Endodermal cell (in vitro differentiated cells): ENCODE results near the gene LTBP1. TPM values are rescaled to one million over a fixed set of nuclear protein-coding genes. Genes with fewer than 3 reads are reported as not detected.

Source experiments
- DNase-seq: peaks from one replicate; pipeline ENCODE4 v3.0.0-alpha.2; 2017
- H3K27ac ChIP-seq: 2 replicates; pipeline ENCODE4 v1.5.1; 2013; ENCODE audit warnings: mild to moderate bottlenecking, low read depth, low read length, moderate library complexity
- H3K27me3 ChIP-seq: 2 replicates; pipeline ENCODE4 v1.6.1; 2013; ENCODE audit warnings: mild to moderate bottlenecking, low read length, moderate library complexity; ENCODE audit not compliant: insufficient read depth, control insufficient read depth, poor library complexity, severe bottlenecking
- H3K36me3 ChIP-seq: 2 replicates; pipeline ENCODE4 v1.7.0; 2013; ENCODE audit warnings: mild to moderate bottlenecking, low read length, moderate library complexity; ENCODE audit not compliant: control insufficient read depth, insufficient read depth
- H3K4me1 ChIP-seq: one replicate; pipeline ENCODE4 v1.7.0; 2013; ENCODE audit warnings: low read length; ENCODE audit not compliant: control insufficient read depth, insufficient read depth
- H3K4me3 ChIP-seq: 2 replicates; pipeline ENCODE4 v1.5.1; 2013; ENCODE audit warnings: mild to moderate bottlenecking, low read length, moderate library complexity
- H3K9ac ChIP-seq: 2 replicates; pipeline ENCODE4 v1.6.1; 2013; ENCODE audit warnings: mild to moderate bottlenecking, low read length, moderate library complexity; ENCODE audit not compliant: poor library complexity, severe bottlenecking; ENCODE audit errors: extremely low read depth
- H3K9me3 ChIP-seq: 2 replicates; pipeline ENCODE4 v1.6.1; 2013; ENCODE audit warnings: mild to moderate bottlenecking, low read length, moderate library complexity; ENCODE audit not compliant: control insufficient read depth
- H3K27ac Mint-ChIP-seq: 2 replicates; pipeline ENCODE4 v1.8.0; 2020; ENCODE audit warnings: mixed read lengths
- H3K27me3 Mint-ChIP-seq: 2 replicates; pipeline ENCODE4 v1.8.0; 2021; ENCODE audit warnings: mild to moderate bottlenecking, mixed read lengths; ENCODE audit not compliant: insufficient read depth
- H3K36me3 Mint-ChIP-seq: 2 replicates; pipeline ENCODE4 v1.8.0; 2020; ENCODE audit warnings: low read depth, mixed read lengths
- H3K4me1 Mint-ChIP-seq: 2 replicates; pipeline ENCODE4 v1.8.0; 2020; ENCODE audit warnings: mixed read lengths
- H3K4me3 Mint-ChIP-seq: 2 replicates; pipeline ENCODE4 v1.8.0; 2020; ENCODE audit warnings: mild to moderate bottlenecking, moderate library complexity, mixed read lengths
- H3K9me3 Mint-ChIP-seq: 2 replicates; pipeline ENCODE4 v1.8.0; 2020; ENCODE audit warnings: mild to moderate bottlenecking, mixed read lengths
- WGBS, 2 experiments: methylation state at CpG; one replicate each; pipeline versions ENCODE4 v1.1.5 to v1.1.7; 2013; ENCODE audit warnings: missing lambda C conversion rate in 2 of 2, mixed read lengths in 1 of 2; ENCODE audit not compliant: insufficient coverage in 1 of 2, insufficient read length in 1 of 2; 5-methylcytosine and 5-hydroxymethylcytosine counted together
- total RNA-seq, 2 donors: library from RNA; stranded (reverse); fragmentation: NEBNext Ultra II Directional in 1 of 2; extraction: Animal tissue kit (Norgen Biotek cat#: 25700) in 1 of 2; gene quantifications; 2 replicates in 1 of 2; 3 replicates in 1 of 2; pipeline ENCODE4 v1.2.1, GENCODE V29; 2021
- TF ChIP-seq, protein P1 (sequence below): fragments of 200-600 bp; sonication (generic); conservative IDR thresholded peaks from 2 replicates; pipeline ENCODE4 v1.5.0; 2021; ENCODE audit warnings: antibody characterized with exemption, mild to moderate bottlenecking

The LTBP1 gene
- total RNA-seq, 2 donors from 2014 or later: 43.2 to 43.4 TPM

DNA sequence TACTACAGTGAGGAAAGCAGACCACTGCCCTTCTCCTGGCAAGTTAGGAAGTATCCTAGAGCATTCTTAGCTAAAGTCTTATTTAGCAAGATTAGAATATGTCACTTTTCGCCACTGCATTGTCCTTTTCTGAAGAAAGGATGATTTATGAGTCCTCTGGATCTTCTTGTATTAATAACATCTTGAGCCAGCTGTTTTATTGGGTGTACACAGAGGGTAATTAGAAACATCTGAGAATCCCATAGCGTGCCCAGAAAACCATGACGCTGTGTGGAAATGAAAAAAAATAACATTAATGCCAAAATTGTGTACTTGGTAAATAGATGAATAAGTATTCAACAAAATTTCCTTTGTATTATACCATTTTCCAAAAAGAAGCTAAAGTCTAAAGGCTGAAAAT lies 198.7 kb downstream of the LTBP1 start:
- Histone ChIP-seq H3K9me3 (no peaks in the 10 kb centered on the region), H3K9ac (no peak overlapping the region), H3K36me3 (no peaks in the 10 kb centered on the region), H3K27ac (no peak overlapping the region), H3K4me3 (no peak overlapping the region), H3K4me1 (no peaks in the 10 kb centered on the region), H3K27me3 (no peaks in the 10 kb centered on the region)
- H3K36me3 Mint-ChIP-seq: no peaks in the 10 kb centered on the region
- H3K9me3 Mint-ChIP-seq: no peaks in the 10 kb centered on the region
- WGBS, 2 experiments: 100% methylated on average over 2 of the region's 3 CpGs; no CpG with 5 or more reads in 1 of the 2 experiments
- H3K4me3 Mint-ChIP-seq: no peak overlapping the region
- no peaks in the 10 kb centered on the region for H3K27me3 Mint-ChIP-seq
- TF ChIP-seq, protein P1, sequence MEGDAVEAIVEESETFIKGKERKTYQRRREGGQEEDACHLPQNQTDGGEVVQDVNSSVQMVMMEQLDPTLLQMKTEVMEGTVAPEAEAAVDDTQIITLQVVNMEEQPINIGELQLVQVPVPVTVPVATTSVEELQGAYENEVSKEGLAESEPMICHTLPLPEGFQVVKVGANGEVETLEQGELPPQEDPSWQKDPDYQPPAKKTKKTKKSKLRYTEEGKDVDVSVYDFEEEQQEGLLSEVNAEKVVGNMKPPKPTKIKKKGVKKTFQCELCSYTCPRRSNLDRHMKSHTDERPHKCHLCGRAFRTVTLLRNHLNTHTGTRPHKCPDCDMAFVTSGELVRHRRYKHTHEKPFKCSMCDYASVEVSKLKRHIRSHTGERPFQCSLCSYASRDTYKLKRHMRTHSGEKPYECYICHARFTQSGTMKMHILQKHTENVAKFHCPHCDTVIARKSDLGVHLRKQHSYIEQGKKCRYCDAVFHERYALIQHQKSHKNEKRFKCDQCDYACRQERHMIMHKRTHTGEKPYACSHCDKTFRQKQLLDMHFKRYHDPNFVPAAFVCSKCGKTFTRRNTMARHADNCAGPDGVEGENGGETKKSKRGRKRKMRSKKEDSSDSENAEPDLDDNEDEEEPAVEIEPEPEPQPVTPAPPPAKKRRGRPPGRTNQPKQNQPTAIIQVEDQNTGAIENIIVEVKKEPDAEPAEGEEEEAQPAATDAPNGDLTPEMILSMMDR: no peak
- no peaks in the 10 kb centered on the region for H3K4me1 Mint-ChIP-seq
- no peak for DNase-seq
- no peak overlapping the region for H3K27ac Mint-ChIP-seq

DNA sequence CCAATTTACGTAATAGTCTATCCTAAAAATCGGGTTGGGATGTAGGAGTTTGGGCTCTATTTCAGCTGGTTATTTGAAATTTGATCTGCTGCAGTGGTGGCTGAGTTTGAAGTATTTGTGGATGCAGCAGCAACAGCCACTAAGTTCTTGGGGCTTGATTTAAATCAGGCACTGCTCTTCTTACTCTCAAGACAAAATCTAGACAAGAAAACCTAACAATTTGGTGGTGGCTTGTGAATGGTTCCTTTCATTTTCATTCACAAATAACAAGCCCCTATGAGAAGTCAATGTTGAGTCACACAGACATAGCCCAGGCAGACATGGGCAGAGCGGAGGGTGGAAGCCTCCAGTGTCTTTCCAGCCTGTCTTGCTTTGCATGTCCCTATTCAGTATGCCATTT lies 199.3 kb downstream of the LTBP1 start:
- Mint-ChIP-seq H3K4me3 (no peak overlapping the region), H3K4me1 (no peaks in the 10 kb centered on the region), H3K9me3 (no peaks in the 10 kb centered on the region), H3K27ac (no peak overlapping the region), H3K36me3 (no peaks in the 10 kb centered on the region), H3K27me3 (no peaks in the 10 kb centered on the region)
- Histone ChIP-seq H3K36me3 (no peaks in the 10 kb centered on the region), H3K9ac (no peak overlapping the region), H3K4me3 (no peak overlapping the region), H3K27me3 (no peaks in the 10 kb centered on the region), H3K9me3 (no peaks in the 10 kb centered on the region), H3K27ac (no peak overlapping the region), H3K4me1 (no peaks in the 10 kb centered on the region)
- DNase-seq: no peak
- 91 to 100% methylated on average over 1 to 3 of the region's 3 CpGs for WGBS, 2 experiments
- TF ChIP-seq, protein P1: no peak

DNA sequence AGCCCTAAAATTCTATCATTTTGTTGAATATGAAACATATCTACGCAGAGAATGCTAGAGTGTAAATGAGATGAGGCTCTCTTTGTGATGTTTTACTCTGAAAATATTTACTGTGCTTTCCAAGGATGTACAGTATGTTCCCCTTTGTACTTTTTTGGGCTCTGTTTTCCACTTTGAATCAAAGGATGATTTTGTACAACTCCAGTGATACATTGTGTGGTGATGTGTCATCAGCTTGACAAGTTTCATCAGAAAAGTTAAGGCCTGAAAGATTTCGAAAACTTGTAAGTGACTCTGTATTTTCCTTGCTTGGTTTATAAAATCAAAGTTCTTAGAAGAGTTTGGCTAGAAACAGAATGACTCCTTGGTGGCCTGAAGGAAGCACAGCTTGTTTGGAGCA lies 206.3 kb downstream of the LTBP1 start:
- Mint-ChIP-seq H3K4me1 (no peaks in the 10 kb centered on the region), H3K9me3 (no peaks in the 10 kb centered on the region), H3K27me3 (no peaks in the 10 kb centered on the region), H3K4me3 (no peak overlapping the region), H3K27ac (no peak overlapping the region), H3K36me3 (no peaks in the 10 kb centered on the region)
- Histone ChIP-seq H3K36me3 (no peaks in the 10 kb centered on the region), H3K4me1 (no peaks in the 10 kb centered on the region), H3K27me3 (no peaks in the 10 kb centered on the region), H3K9me3 (no peaks in the 10 kb centered on the region), H3K4me3 (no peak overlapping the region), H3K27ac (no peak overlapping the region), H3K9ac (no peak overlapping the region)
- DNase-seq: no peak
- TF ChIP-seq, protein P1: no peak
- WGBS, 2 experiments: 92 to 100% methylated on average over 1 to 2 of the region's 2 CpGs
